DMS53 (cell line): Measurements from ENCODE around the gene DPCD.

Experiments
- DNase-seq: peaks from one replicate; lab custom pipeline; 2025; lab: John Stamatoyannopoulos, UW

The DPCD gene

DNA sequence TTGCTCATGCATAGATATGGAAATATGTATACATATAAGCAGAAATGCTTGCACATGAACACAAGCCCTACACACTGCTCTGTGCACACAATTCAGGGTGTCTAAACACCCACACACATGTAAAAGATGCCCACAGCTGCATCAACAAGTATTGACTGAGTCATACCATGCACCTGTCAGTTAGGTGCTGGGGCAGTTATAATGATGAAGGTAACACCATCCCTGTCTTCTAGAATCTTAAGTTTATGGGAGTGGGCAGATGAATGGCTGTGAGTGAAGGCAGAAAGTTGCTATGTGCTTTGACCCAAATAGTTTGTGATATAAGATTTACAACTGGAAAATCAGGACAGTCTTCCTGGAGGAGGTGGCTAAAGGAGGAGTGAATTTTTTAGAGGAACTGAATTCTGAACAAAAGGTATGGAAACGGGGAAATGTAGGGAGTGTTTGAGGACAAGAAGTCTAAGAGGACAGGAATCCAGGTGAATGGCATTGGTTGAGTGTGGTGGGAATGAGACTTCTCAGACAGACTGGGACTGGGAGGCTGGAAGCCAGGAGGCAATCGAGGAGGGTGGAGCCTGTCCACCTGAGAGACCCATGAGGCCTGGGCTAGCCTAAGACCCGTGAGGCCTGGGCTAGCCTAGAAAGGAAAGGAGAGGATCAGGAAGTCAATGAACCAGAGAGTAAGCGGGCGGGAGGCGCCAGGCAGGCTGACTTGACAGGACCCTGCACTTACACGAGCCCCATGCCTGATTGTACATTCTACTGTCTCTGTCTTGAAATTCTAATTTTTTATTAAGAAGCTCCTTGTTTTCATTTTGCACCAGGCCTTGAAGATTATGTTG, 20.7 kb upstream of the DPCD start:
- peak; percentile 57 for DNase-seq

DNA sequence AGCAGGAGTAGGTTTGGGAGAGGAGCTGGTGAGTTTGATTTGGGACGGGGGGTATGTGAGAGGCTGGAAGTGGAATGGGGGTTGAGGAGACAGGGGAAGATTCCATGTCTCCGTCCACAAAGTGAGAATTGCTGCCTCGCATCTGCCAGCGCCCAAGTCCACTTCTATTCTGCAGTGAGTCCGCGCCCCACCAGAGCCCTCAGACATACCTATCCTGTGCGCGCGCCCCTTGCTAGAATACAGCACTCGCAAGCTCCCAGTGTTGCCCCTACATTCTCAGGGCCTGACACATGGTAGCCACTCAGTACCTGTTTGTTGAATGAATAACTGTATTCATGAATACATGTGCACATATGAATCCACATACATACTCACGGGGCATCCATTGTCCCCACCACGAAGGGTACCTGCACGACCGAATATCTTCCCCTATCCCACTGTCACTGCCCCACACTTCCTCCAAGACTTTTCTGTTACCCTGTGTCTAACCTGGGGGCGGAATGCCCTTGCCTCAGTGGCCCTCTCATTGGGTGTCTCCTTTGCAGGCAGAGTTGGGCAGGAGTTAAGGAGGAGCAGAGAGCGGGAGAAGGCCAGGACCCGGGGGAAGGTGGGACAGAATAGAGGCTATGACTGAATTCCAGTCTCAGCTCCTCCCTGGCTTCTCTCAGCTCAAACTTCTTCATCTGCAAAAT, 19.9 kb upstream of the DPCD start:
- no peak for DNase-seq

DNA sequence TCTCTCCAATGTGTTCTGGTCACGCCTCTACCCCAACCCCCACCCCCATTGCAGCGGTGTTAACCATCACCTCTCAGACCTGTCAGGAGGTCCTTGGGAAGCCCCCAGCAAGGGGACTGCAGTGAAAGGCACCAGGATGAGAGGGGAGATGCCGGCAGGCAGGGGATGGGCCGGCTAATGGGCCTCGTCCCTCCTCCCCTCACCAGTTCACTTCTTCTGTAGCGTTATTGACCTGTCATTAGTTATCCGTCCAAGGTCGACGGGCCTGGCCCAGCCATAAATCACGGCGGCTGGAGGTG, 18.8 kb upstream of the DPCD start:
- DNase-seq, result no peak

GRCh38 chr10:101569622-101570427, 18.3 kb upstream of the DPCD start:
- DNase-seq, result peak; percentile 79

- DNase-seq, result peak; percentile 70
These were observed 17.5 kb upstream of the DPCD start for GRCh38 chr10:101570428-101571270.

GRCh38 chr10:101571271-101571925, 16.7 kb upstream of the DPCD start:
- DNase-seq, result no peak

GRCh38 chr10:101572126-101572525, 16.0 kb upstream of the DPCD start:
- DNase-seq, result no peak

GRCh38 chr10:101572785-101573184, 15.3 kb upstream of the DPCD start:
- DNase-seq, result peak; percentile 25

DNA sequence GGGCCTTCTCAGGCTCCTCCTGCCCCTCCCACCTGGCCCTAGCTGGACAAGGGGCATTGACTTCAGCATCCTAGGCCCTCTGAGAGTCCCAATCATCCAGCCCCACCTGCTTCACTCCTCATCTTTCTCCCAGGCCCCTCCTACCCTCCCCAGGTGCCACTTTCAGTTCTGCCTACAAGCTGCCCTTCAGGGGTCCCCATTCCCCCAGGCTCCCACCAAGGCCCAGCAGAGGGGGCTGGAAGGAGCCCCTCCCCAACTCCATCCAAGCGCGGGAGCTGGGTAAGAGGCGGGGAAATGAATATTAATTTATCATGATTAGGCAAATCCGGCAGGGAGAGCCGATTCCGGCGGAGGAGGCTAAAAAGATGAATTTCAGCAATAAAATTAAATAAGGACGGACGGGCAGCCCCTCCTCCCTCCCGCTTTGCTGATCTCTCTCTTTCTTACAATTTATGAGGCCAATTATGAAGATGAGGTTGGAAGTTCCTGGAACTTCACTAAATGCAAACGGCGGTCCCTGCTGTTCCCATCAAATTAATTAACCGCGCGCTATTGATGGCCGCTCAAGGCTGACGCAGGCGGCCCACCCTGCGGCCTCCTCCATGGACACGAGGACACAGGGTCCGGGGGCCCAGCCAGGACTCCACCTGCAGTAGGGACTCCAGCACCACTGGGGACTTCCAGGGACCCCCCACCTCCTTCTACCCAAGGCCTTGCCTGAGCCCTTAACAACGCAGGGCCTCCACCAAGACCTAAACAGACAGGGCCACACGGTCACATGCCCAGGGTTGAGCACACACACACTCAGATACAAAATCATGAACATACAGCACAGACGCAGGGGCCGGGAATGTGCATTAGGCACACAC, 14.0 kb upstream of the DPCD start:
- DNase-seq, result no peak

- DNase-seq, result no peak
These were observed 13.0 kb upstream of the DPCD start for GRCh38 chr10:101575091-101575490.

GRCh38 chr10:101575580-101576210, 12.4 kb upstream of the DPCD start:
- DNase-seq, result no peak

- DNase-seq, result peak; percentile 40
These were observed 11.8 kb upstream of the DPCD start for GRCh38 chr10:101576211-101576863.

- no peak for DNase-seq
These were observed 10.8 kb upstream of the DPCD start for GRCh38 chr10:101577121-101577871.

GRCh38 chr10:101578192-101578591, 9.9 kb upstream of the DPCD start:
- DNase-seq, result no peak

DNA sequence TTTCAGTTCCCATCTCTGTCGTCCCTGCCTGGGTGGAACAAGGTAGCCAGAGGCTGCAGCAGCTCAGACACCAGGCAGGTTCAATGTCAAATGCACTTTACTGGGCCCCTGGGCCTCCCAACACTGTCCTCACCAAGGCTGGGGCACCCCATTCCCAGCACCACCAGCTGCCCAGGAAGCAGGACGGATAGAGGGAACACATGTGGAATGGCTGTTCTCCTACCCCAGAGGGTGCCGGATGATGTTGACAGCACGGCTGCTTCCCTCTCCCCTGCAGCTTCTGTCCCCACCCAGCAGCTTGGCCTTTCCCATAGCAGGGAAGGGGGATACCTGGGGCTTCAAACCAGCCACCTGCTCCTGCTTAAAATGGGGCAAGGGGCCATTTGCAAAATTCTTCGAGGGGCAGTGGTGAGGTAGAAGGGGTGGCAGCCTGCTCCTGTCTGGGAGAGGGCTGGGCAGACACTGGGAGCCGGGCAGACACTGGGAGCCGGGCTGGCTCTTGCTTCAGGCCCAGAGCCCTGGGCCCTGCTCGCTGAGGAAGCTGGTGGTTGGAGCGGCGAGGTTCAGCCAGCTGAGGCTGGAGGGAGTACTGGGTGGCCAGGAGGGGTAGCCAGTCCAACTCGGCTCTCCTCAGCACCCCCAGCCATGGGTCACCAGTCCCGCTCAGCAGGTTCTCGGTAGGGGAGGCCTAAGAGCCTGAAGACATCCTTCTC, 9.2 kb upstream of the DPCD start:
- no peak for DNase-seq

DNA sequence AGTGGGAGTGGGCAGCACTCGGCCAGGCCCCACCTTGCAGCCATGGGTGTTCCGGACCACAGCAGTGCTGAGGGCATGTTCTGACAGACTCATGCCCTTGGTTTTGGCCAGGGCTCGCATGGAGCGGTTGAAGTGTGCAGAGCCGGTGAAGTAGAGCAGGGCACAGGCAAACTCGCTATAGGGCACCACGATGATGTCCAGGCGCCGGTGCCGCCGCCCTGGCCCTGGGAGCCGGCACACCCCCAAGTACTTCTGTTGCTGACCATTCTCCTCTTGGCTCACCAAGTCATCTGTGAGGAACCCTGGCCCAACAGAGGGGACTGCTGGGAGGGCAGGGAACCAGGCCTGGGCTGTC, 8.6 kb upstream of the DPCD start:
- no peak for DNase-seq

- no peak for DNase-seq
These were observed 7.4 kb upstream of the DPCD start for GRCh38 chr10:101580486-101581399.
